ENCODE results near the gene CCR5.

CCR5 gene

DNA sequence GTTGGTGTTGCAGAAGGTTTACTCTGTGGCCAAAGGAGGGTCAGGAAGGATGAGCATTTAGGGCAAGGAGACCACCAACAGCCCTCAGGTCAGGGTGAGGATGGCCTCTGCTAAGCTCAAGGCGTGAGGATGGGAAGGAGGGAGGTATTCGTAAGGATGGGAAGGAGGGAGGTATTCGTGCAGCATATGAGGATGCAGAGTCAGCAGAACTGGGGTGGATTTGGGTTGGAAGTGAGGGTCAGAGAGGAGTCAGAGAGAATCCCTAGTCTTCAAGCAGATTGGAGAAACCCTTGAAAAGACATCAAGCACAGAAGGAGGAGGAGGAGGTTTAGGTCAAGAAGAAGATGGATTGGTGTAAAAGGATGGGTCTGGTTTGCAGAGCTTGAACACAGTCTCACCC lies 4.0 kb downstream of the CCR5 start:
- DNase-seq (ENCODE audit: extremely low read depth, low read depth) = no peak
- TF ChIP-seq, protein P1, sequence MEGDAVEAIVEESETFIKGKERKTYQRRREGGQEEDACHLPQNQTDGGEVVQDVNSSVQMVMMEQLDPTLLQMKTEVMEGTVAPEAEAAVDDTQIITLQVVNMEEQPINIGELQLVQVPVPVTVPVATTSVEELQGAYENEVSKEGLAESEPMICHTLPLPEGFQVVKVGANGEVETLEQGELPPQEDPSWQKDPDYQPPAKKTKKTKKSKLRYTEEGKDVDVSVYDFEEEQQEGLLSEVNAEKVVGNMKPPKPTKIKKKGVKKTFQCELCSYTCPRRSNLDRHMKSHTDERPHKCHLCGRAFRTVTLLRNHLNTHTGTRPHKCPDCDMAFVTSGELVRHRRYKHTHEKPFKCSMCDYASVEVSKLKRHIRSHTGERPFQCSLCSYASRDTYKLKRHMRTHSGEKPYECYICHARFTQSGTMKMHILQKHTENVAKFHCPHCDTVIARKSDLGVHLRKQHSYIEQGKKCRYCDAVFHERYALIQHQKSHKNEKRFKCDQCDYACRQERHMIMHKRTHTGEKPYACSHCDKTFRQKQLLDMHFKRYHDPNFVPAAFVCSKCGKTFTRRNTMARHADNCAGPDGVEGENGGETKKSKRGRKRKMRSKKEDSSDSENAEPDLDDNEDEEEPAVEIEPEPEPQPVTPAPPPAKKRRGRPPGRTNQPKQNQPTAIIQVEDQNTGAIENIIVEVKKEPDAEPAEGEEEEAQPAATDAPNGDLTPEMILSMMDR (IDR thresholded peaks at IDR 0.05; ENCODE audit: low read depth, low read length, missing control alignments) = no peak

DNA sequence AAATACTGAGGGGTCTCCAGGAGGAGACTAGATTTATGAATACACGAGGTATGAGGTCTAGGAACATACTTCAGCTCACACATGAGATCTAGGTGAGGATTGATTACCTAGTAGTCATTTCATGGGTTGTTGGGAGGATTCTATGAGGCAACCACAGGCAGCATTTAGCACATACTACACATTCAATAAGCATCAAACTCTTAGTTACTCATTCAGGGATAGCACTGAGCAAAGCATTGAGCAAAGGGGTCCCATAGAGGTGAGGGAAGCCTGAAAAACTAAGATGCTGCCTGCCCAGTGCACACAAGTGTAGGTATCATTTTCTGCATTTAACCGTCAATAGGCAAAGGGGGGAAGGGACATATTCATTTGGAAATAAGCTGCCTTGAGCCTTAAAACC lies 4.5 kb downstream of the CCR5 start:
- no peak for DNase-seq (ENCODE audit: extremely low read depth, low read depth)
- H3K4me3 ChIP-seq (replicated peaks; ENCODE audit: low read depth, low read length) = no peak overlapping the region
- TF ChIP-seq, protein P1 (IDR thresholded peaks at IDR 0.05; ENCODE audit: low read depth, low read length, missing control alignments) = no peak

More for the DNA sequence above, 4.0 kb downstream of the CCR5 start:
- no peak overlapping the region for H3K4me3 ChIP-seq (replicated peaks; ENCODE audit: low read depth, low read length)

DNA sequence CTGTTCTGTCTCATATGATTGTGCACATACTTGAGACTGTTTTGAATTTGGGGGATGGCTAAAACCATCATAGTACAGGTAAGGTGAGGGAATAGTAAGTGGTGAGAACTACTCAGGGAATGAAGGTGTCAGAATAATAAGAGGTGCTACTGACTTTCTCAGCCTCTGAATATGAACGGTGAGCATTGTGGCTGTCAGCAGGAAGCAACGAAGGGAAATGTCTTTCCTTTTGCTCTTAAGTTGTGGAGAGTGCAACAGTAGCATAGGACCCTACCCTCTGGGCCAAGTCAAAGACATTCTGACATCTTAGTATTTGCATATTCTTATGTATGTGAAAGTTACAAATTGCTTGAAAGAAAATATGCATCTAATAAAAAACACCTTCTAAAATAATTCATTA lies 5.1 kb downstream of the CCR5 start:
- TF ChIP-seq, protein P1 (IDR thresholded peaks at IDR 0.05; ENCODE audit: low read depth, low read length, missing control alignments) = no peak
- no peak overlapping the region for H3K4me3 ChIP-seq (replicated peaks; ENCODE audit: low read depth, low read length)
- no peak for DNase-seq (ENCODE audit: extremely low read depth, low read depth)

DNA sequence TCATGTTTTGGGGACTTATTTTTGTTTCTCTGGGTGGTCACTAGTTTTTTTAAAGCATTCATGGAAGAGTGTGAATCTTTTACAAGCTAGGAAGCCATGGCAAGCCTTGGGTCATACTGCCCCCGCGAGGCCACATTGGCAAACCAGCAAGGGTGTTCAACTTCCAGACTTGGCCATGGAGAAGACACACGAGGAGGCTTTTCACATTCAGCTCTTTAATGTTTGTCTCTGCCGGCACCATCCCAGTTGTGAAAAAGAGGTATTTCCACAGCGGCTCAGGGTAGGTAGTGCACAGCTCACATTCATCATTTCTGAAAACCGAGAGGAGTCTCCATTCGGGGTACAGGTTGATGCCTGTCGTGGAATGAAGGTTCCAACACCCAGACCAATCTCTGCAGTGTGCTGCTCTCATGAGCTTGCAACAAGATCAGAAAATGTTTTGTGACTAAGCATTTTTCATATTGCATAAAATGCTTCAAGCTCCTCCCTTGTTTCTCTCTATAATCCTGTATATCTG lies 7.7 kb downstream of the CCR5 start:
- no peak for DNase-seq (ENCODE audit: extremely low read depth, low read depth)
- TF ChIP-seq, protein P1 (IDR thresholded peaks at IDR 0.05; ENCODE audit: low read depth, low read length, missing control alignments) = peak; percentile 79
- H3K4me3 ChIP-seq (replicated peaks; ENCODE audit: low read depth, low read length) = no peak overlapping the region

DNA sequence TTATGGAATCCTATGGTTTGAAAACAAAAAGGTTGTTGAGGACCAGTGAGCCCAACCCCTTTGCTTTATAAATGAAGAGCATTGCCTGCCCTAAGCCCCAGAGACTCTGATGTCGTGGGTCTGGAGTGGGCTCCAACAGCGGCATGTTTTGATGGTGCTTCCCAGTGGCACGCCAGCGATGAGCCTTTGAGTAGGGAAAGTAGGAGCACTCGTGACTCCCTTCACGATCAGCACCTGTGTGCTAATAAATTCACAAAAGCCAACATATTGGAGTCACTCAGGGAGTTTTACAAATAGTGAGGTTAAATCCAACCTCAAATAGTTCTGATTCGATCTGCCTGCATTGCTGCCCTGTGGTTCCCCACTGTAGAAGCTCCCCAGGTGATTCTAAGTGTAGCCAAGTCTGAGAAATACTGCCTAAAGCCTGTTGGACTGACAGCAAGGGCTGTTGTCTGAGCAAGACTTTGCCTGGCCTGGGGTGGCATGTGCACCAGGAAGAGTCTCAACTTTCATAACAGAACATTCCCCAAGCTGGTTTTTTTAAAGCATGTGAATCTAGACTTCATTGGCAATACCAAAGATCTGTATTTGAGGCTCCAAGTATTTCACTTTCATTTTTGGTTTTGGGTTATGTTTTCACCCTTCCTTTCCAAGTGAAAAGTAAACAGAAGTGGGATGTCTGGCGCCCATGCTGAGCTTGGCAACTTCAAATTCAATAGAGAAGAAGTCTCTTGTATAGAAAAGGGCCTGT lies 9.9 kb downstream of the CCR5 start:
- H3K4me3 ChIP-seq (replicated peaks; ENCODE audit: low read depth, low read length) = no peak overlapping the region
- no peak for DNase-seq (ENCODE audit: extremely low read depth, low read depth)
- TF ChIP-seq, protein P1 (IDR thresholded peaks at IDR 0.05; ENCODE audit: low read depth, low read length, missing control alignments) = no peak

DNA sequence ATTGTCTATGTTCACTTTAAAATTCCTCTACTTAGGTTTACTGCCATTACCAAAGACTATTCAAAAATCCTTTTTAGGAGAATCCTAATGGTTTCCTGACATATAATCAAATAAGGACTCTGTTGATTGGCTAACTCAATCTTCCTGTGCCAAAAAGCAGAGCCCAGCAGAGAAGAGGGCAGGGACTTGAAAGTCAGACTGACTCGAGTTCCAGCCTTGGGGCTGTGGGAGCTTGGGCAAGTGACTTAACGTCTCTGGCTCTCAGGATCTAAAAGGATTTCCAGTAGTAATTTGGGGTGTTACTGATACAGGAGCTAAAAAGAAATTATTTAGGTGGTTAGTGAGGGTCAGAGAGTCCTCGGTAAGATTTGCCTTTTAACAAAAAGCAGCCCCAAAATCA lies 10.9 kb downstream of the CCR5 start:
- DNase-seq (ENCODE audit: extremely low read depth, low read depth) = no peak
- no peak overlapping the region for H3K4me3 ChIP-seq (replicated peaks; ENCODE audit: low read depth, low read length)
- TF ChIP-seq, protein P1 (IDR thresholded peaks at IDR 0.05; ENCODE audit: low read depth, low read length, missing control alignments) = no peak

Measured in HFF-Myc (cell line).